ENCODE data around the gene CGNL1. TPM values are rescaled to one million over a fixed set of nuclear protein-coding genes. Genes with fewer than 3 reads are reported as not detected.

Gene CGNL1
- total and polyA plus RNA-seq, 8 donors: 7.3 to 35.8 (median 24.2) TPM

DNA sequence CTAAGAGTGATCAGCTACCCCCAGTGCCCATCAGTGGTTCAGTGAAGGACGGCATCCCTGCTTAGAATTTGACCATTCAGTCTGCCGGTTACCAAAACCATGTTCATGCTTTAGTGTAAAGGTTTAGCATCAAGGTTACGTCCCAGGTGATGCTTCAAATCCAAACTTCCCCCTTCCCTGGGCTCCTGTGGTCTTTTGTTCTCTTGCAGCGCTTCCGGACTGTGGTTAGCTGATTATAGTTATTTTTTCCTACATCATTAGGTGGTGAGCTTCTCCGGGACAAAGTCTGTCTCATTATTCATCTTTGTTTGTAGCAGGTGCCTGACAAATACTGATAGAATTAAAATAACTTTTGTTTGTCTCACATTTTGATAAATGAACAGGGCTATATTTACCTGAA, 187.1 kb downstream of the CGNL1 start:
- H3K27ac ChIP-seq: no peak overlapping the region
- WGBS, 2 donors: 62 to 73% methylated on average over 6 of the region's 6 CpGs

DNA sequence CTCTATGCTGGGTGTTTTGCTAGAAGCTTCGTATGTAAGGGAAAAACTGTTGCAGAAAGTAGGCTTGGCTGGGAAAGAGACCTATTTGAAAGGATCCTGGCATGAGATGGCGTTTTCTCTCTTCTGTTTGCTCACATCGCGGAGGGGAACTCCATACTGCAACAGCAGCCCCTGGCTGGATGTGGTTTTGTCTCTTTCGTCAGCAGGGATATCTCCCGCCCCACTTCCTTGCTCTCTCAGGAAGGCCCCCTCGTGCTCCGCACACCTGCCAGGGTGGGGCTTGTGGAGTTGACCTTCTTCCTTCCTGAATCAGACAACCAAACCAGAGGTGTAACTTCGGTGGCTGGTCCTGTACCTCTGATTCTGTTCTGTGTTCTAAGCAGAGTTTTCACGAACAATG, 189.0 kb downstream of the CGNL1 start:
- Histone ChIP-seq H3K36me3 (no peaks in the 10 kb centered on the region), H3K27ac (no peak overlapping the region), H3K4me3 (no peak overlapping the region), H3K9me3 (no peaks in the 10 kb centered on the region), H3K27me3 (no peaks in the 10 kb centered on the region), H3K4me1 (peaks cover 0 to 6% (median 4%) of the 10 kb centered on the region in 3 donors)
- intact Hi-C loops (cut with DNase I): no loop called here
- FAIRE-seq (no peak), DNase-seq (peak in 1 of 6 donors; percentile 31), ATAC-seq (no peak)
- TF ChIP-seq, protein P1, sequence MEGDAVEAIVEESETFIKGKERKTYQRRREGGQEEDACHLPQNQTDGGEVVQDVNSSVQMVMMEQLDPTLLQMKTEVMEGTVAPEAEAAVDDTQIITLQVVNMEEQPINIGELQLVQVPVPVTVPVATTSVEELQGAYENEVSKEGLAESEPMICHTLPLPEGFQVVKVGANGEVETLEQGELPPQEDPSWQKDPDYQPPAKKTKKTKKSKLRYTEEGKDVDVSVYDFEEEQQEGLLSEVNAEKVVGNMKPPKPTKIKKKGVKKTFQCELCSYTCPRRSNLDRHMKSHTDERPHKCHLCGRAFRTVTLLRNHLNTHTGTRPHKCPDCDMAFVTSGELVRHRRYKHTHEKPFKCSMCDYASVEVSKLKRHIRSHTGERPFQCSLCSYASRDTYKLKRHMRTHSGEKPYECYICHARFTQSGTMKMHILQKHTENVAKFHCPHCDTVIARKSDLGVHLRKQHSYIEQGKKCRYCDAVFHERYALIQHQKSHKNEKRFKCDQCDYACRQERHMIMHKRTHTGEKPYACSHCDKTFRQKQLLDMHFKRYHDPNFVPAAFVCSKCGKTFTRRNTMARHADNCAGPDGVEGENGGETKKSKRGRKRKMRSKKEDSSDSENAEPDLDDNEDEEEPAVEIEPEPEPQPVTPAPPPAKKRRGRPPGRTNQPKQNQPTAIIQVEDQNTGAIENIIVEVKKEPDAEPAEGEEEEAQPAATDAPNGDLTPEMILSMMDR (IDR thresholded peaks at IDR 0.05): no peak
- WGBS, 2 donors: 57 to 69% methylated on average over 10 of the region's 10 CpGs

More for the DNA sequence above, 187.1 kb downstream of the CGNL1 start:
- Histone ChIP-seq H3K27me3 (no peaks in the 10 kb centered on the region), H3K9me3 (no peaks in the 10 kb centered on the region), H3K36me3 (no peaks in the 10 kb centered on the region), H3K4me3 (no peak overlapping the region), H3K4me1 (peaks cover 3 to 6% (median 4%) of the 10 kb centered on the region in 3 donors)
- no peak for DNase-seq
- TF ChIP-seq, protein P1 (IDR thresholded peaks at IDR 0.05): no peak
- intact Hi-C loops (cut with DNase I): no loop called here
- FAIRE-seq: no peak
- ATAC-seq: no peak

DNA sequence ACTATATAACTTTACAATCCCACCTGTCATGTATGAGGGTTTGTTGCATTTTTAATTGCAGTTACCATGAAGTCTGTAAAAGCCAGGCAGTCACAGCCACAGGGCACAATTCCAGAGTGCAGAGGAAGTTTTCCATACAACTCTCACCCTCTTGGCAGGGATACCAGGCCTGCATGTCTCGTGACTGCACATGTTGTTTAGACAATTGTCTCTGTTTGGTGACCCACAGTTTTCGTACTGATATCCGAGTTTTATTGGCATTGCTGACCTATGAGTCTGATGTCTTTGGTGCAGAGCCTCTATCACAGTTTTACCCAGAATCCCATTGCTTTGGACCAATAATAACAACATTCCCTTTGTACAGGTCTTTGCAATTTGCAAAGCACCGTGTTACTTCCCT, 190.5 kb downstream of the CGNL1 start:
- no peaks in the 10 kb centered on the region for H3K27me3 ChIP-seq
- DNase-seq (peak in 2 of 6 donors; percentile 34 to 41), ATAC-seq (peak; percentile 44 to 68 (median 56)), FAIRE-seq (peak; percentile 37)
- intact Hi-C loops (cut with DNase I): no loop called here
- no peaks in the 10 kb centered on the region for H3K4me1 ChIP-seq
- H3K9me3 ChIP-seq: no peaks in the 10 kb centered on the region
- TF ChIP-seq, protein P1 (IDR thresholded peaks at IDR 0.05): no peak
- peak overlapping the region in 1 of 4 donors; percentile 26 for H3K27ac ChIP-seq
- no peak overlapping the region for H3K4me3 ChIP-seq
- 18 to 26% methylated on average over 4 of the region's 4 CpGs for WGBS, 2 donors
- H3K36me3 ChIP-seq: no peaks in the 10 kb centered on the region

DNA sequence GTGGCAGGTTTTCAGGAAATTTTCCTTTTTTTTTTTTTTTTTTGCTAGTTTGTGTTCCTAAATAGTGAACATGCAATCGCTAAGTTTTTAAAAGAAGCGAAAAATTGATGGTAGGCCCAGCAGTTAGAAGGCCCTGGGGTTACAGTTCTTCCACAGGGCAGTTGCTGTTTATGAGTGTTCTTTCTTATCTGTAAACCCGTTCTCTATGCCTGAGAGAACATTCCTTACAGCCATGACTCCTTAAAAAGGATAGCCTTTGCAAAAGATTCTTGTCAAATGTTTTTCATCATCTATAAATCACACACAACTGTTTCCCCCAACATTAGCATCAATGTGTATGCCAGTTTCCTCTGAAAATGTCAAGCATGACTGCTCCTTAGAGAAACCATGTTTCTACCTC, 191.6 kb downstream of the CGNL1 start:
- Histone ChIP-seq H3K36me3 (no peaks in the 10 kb centered on the region), H3K9me3 (no peaks in the 10 kb centered on the region), H3K27ac (no peak overlapping the region), H3K4me1 (no peaks in the 10 kb centered on the region), H3K4me3 (no peak overlapping the region), H3K27me3 (no peaks in the 10 kb centered on the region)
- WGBS, 2 donors: 85 to 90% methylated on average over 3 of the region's 3 CpGs
- FAIRE-seq (no peak), DNase-seq (no peak), ATAC-seq (no peak)
- TF ChIP-seq, protein P1 (IDR thresholded peaks at IDR 0.05): no peak
- intact Hi-C loops (cut with DNase I): no loop called here

DNA sequence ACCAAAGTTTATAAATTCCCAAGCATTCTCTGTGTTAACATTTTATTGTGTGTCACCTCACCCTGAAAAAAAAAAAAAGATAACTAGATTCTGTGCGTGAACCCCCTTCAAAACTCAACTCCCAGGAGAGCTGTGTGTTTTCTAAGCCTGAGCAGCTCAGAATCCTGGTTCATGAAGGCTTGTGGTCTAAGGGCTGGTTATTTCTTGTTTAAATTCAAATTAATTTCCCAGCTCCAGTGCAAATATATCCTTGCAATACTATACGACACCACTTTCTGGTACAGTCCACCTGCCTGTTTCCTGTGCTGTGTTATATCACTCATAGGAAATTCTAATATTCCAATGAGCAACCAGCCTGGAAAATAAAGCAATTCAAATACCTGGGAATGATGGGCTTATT, 192.0 kb downstream of the CGNL1 start:
- H3K4me3 ChIP-seq: no peak overlapping the region
- H3K27me3 ChIP-seq: no peaks in the 10 kb centered on the region
- TF ChIP-seq, protein P1 (IDR thresholded peaks at IDR 0.05): no peak
- intact Hi-C loops (cut with DNase I): no loop called here
- ATAC-seq (no peak), FAIRE-seq (no peak), DNase-seq (no peak)
- no peaks in the 10 kb centered on the region for H3K9me3 ChIP-seq
- no peaks in the 10 kb centered on the region for H3K4me1 ChIP-seq
- no peaks in the 10 kb centered on the region for H3K36me3 ChIP-seq
- 78 to 97% methylated on average over 2 of the region's 2 CpGs for WGBS, 2 donors
- no peak overlapping the region for H3K27ac ChIP-seq
